CD4-positive, alpha-beta T cell (primary cell): Measurements from ENCODE around the gene HELZ2. TPM values are rescaled to one million over a fixed set of nuclear protein-coding genes. Genes with fewer than 3 reads are reported as not detected.

ENCODE experiments used
- ATAC-seq: fragments of 200-7000 bp; cut with Tn5 transposase; one replicate; pipeline ENCODE4 v1.10.0; 2022; ENCODE audit warnings: mild to moderate bottlenecking; ENCODE audit not compliant: poor library complexity
- CTCF ChIA-PET: fragments of 350-600 bp; sonication (Branson Sonifier 250); formaldehyde crosslinking; loops from one replicate; lab custom pipeline; 2021; ENCODE audit warnings: antibody characterized with exemption, inconsistent platforms; lab: Charles Lee
- POLR2A ChIA-PET: fragments of 350-600 bp; sonication (Branson Sonifier 250); formaldehyde crosslinking; loops from one replicate; lab custom pipeline; 2021; ENCODE audit warnings: antibody characterized with exemption, inconsistent platforms; lab: Charles Lee
- DNase-seq, 14 experiments: peaks; one replicate each; pipeline ENCODE4 v3.0.0-alpha.2; 2013 to 2020; ENCODE audit warnings: mixed read lengths in 2 of 14
- H3K27ac ChIP-seq, 2 donors: one replicate each; pipeline versions ENCODE4 v1.5.1 to v1.7.0; 2013; ENCODE audit warnings: low read length in 2 of 2, low read depth in 1 of 2, mild to moderate bottlenecking in 1 of 2
- H3K27me3 ChIP-seq, 2 experiments: 1 replicate in 1 of 2; 2 replicates in 1 of 2; pipeline versions ENCODE4 v1.6.1 to v1.7.0; 2013; ENCODE audit warnings: low read length in 2 of 2, control low read depth in 1 of 2, mild to moderate bottlenecking in 1 of 2, moderate library complexity in 1 of 2; ENCODE audit not compliant: insufficient read depth in 2 of 2, control insufficient read depth in 1 of 2
- H3K36me3 ChIP-seq: one replicate; pipeline ENCODE4 v1.6.1; 2013; ENCODE audit warnings: low read length, control low read depth; ENCODE audit not compliant: insufficient read depth
- H3K4me1 ChIP-seq: one replicate; pipeline ENCODE4 v1.6.1; 2013; ENCODE audit warnings: low read length, control low read depth; ENCODE audit not compliant: insufficient read depth
- H3K4me3 ChIP-seq: one replicate; pipeline ENCODE4 v1.5.1; 2013; ENCODE audit warnings: mild to moderate bottlenecking, low read length, moderate library complexity
- H3K9me3 ChIP-seq, 2 experiments: 1 replicate in 1 of 2; 2 replicates in 1 of 2; pipeline versions ENCODE4 v1.6.1 to v1.7.0; 2013; ENCODE audit warnings: low read length in 2 of 2, mild to moderate bottlenecking in 2 of 2, control low read depth in 1 of 2, moderate library complexity in 1 of 2; ENCODE audit not compliant: control insufficient read depth in 1 of 2, insufficient read depth in 1 of 2
- H3K27ac Mint-ChIP-seq: one replicate; pipeline ENCODE4 v1.8.0; 2020; ENCODE audit warnings: mixed read lengths
- H3K27me3 Mint-ChIP-seq: one replicate; pipeline ENCODE4 v1.8.0; 2021; ENCODE audit warnings: mixed read lengths
- H3K36me3 Mint-ChIP-seq: one replicate; pipeline ENCODE4 v1.8.0; 2021; ENCODE audit warnings: low read depth, mixed read lengths
- H3K4me1 Mint-ChIP-seq: one replicate; pipeline ENCODE4 v1.8.0; 2021; ENCODE audit warnings: low read depth, mixed read lengths
- H3K4me3 Mint-ChIP-seq: one replicate; pipeline ENCODE4 v1.8.0; 2020; ENCODE audit warnings: mild to moderate bottlenecking, mixed read lengths
- H3K9me3 Mint-ChIP-seq: one replicate; pipeline ENCODE4 v1.8.0; 2020; ENCODE audit warnings: mixed read lengths
- intact Hi-C, 2 experiments: fragments of 100-400 bp; cut with DNase I in 1 of 2; cut with micrococcal nuclease in 1 of 2; formaldehyde crosslinking; loops; one replicate each; pipeline versions ENCODE4 v1.15.1 to v1.9.0; 2023 to 2025; cut with DNase I, micrococcal nuclease
- total RNA-seq, 174 experiments: library from RNA in 2 of 174; stranded (reverse) in 2 of 174; gene quantifications; one replicate each; pipeline ENCODE4 v1.2.3 and lab custom pipeline; 2021 to 2026
- TF ChIP-seq, protein P1 (sequence below): fragments of 200-600 bp; IDR thresholded peaks from one replicate; pipeline ENCODE4 v1.8.0; 2022; ENCODE audit warnings: antibody characterized with exemption, mild to moderate bottlenecking

Gene HELZ2
- total RNA-seq, 2 experiments from 2014 or later: 57.7 to 59.6 TPM

DNA sequence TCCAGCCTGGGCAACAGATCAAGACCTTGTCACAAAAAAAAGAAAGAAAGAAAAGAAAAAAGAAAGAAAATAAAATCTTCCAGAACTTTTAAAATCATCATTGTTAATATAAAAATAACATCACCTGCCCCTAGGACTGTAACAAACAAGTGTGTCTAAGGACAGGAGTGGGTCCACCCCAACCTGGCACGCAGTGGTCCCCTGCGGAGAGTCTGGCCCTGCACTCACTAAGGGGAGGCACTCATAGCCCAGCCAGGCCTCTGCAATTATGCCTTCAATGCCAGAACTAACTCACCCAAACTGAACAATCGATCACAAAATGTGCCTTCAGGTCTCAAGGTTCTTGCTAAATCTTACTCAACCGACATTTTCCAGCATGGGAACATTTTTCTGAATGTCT is 48.1 kb upstream of the HELZ2 start:
- no peak for DNase-seq
- peak overlapping the region; percentile 24 for H3K27ac Mint-ChIP-seq
- H3K27me3 Mint-ChIP-seq: no peaks in the 10 kb centered on the region
- CTCF ChIA-PET: no interaction called here
- no peaks in the 10 kb centered on the region for H3K9me3 Mint-ChIP-seq
- POLR2A ChIA-PET: interaction anchor here (13.6 kb wide), 1 partner anchor 17 kb away, joined by 449 read pairs; no protein-coding TSS in a partner anchor
- peaks cover 29% of the 10 kb centered on the region for H3K36me3 ChIP-seq
- peak overlapping the region; percentile 30 for H3K4me3 Mint-ChIP-seq
- no peak overlapping the region for H3K27ac ChIP-seq
- no peaks in the 10 kb centered on the region for H3K27me3 ChIP-seq
- intact Hi-C loops: loop anchor here in 1 of 2 experiments (5.0 kb wide), 1 partner anchor 40 kb away; no protein-coding TSS in a partner anchor
- H3K4me1 ChIP-seq: peaks cover 20% of the 10 kb centered on the region
- peaks cover 47% of the 10 kb centered on the region for H3K36me3 Mint-ChIP-seq
- TF ChIP-seq, protein P1, sequence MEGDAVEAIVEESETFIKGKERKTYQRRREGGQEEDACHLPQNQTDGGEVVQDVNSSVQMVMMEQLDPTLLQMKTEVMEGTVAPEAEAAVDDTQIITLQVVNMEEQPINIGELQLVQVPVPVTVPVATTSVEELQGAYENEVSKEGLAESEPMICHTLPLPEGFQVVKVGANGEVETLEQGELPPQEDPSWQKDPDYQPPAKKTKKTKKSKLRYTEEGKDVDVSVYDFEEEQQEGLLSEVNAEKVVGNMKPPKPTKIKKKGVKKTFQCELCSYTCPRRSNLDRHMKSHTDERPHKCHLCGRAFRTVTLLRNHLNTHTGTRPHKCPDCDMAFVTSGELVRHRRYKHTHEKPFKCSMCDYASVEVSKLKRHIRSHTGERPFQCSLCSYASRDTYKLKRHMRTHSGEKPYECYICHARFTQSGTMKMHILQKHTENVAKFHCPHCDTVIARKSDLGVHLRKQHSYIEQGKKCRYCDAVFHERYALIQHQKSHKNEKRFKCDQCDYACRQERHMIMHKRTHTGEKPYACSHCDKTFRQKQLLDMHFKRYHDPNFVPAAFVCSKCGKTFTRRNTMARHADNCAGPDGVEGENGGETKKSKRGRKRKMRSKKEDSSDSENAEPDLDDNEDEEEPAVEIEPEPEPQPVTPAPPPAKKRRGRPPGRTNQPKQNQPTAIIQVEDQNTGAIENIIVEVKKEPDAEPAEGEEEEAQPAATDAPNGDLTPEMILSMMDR: no peak
- no peak overlapping the region for H3K4me3 ChIP-seq
- H3K4me1 Mint-ChIP-seq: peaks cover 30% of the 10 kb centered on the region
- ATAC-seq: no peak
- no peaks in the 10 kb centered on the region for H3K9me3 ChIP-seq

DNA sequence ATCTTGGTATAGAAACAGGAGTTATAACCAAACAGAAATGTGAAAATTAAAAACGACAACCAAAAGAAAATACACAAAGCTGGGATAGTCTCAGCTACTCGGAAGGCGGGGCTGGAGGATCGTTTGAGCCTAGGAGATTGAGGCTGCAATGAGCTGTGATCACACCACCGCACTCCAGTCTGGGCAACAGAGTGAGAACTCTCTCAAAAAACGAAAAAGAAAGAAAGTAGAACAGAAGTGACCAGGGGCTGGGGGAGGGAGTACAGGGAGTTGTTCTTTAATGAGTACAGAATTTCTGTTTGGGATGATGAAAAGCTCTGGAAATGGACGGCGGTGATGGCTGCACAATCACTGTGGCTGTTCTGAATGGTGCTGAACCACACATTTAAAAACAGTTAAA is 47.0 kb upstream of the HELZ2 start:
- POLR2A ChIA-PET: interaction anchor here (13.6 kb wide), 1 partner anchor 18 kb away, joined by 449 read pairs; no protein-coding TSS in a partner anchor
- Mint-ChIP-seq H3K36me3 (peaks cover 57% of the 10 kb centered on the region), H3K9me3 (no peaks in the 10 kb centered on the region), H3K27me3 (no peaks in the 10 kb centered on the region), H3K4me3 (peak overlapping the region; percentile 3), H3K4me1 (peaks cover 30% of the 10 kb centered on the region), H3K27ac (peak overlapping the region; percentile 60)
- no peak overlapping the region for H3K4me3 ChIP-seq
- ATAC-seq (no peak), DNase-seq (no peak)
- TF ChIP-seq, protein P1: no peak
- no peaks in the 10 kb centered on the region for H3K27me3 ChIP-seq
- no peaks in the 10 kb centered on the region for H3K9me3 ChIP-seq
- CTCF ChIA-PET: interaction anchor here (1.4 kb wide), 2 partner anchors 21 to 165 kb away, joined by 4 read pairs; no protein-coding TSS in a partner anchor
- intact Hi-C loops: loop anchor here in 1 of 2 experiments (5.0 kb wide), 1 partner anchor 39 kb away; no protein-coding TSS in a partner anchor
- H3K36me3 ChIP-seq: peaks cover 40% of the 10 kb centered on the region
- H3K27ac ChIP-seq: no peak overlapping the region
- H3K4me1 ChIP-seq: peaks cover 18% of the 10 kb centered on the region

DNA sequence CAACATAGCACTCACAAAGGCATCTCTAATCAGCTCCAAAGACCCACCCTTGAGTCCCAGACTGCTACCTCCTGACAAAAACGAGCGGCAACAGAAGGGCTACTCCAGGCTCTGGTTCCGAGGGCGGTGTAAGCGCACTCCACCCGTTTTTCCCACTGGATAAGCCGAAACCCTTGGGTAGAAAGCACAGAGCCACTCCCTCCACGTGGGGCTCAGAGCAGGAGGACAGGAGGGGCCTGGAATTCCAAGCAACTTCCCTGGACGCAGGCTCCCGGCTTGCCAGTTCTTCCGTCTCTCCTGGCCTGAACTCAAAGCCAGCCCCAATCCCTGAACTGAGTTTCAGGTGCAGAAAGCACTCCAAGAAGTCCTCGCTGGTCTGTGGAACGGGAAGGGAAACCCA is 45.5 kb upstream of the HELZ2 start:
- H3K9me3 ChIP-seq: no peaks in the 10 kb centered on the region
- no peak for DNase-seq
- intact Hi-C loops: no loop called here
- peaks cover 10% of the 10 kb centered on the region for H3K4me1 ChIP-seq
- H3K4me3 ChIP-seq: no peak overlapping the region
- no peak for ATAC-seq
- TF ChIP-seq, protein P1: no peak
- H3K36me3 ChIP-seq: peaks cover 48% of the 10 kb centered on the region
- H3K27ac ChIP-seq: no peak overlapping the region
- Mint-ChIP-seq H3K9me3 (no peaks in the 10 kb centered on the region), H3K36me3 (peaks cover 69% of the 10 kb centered on the region), H3K4me3 (no peak overlapping the region), H3K27me3 (no peaks in the 10 kb centered on the region), H3K27ac (no peak overlapping the region), H3K4me1 (peaks cover 24% of the 10 kb centered on the region)
- H3K27me3 ChIP-seq: no peaks in the 10 kb centered on the region
- ChIA-PET CTCF (no interaction called here), POLR2A (interaction anchor here (0.8 to 1.5 kb wide), 2 partner anchors 8 to 75 kb away, joined by 3 read pairs; partner anchors contain the start of gene GMEB2)
